Lower lobe of right lung (tissue), 2 donors: ENCODE data around the gene CDKAL1. TPM values are rescaled to one million over a fixed set of nuclear protein-coding genes. Genes with fewer than 3 reads are reported as not detected.
"Not testable (repeated sequence)": the region's sequence is repeated elsewhere in the genome, so short reads cannot be mapped to it uniquely, and the experiment has no call there.

ENCODE experiments used
- ATAC-seq, 2 donors: fragments of 200-7000 bp; cut with Tn5 transposase; one replicate each; pipeline ENCODE4 v1.9.1; 2020 to 2022; ENCODE audit warnings: mild to moderate bottlenecking in 2 of 2, moderate library complexity in 2 of 2
- DNase-seq: peaks from one replicate; pipeline ENCODE4 v3.0.0-alpha.2; 2020
- H3K27ac ChIP-seq: fragments of 200-600 bp; one replicate; pipeline ENCODE4 v1.8.0; 2022
- H3K27me3 ChIP-seq: fragments of 200-600 bp; one replicate; pipeline ENCODE4 v1.8.0; 2022; ENCODE audit warnings: low read depth
- H3K36me3 ChIP-seq: fragments of 200-600 bp; one replicate; pipeline ENCODE4 v1.8.0; 2022; ENCODE audit warnings: mild to moderate bottlenecking
- H3K4me1 ChIP-seq: fragments of 200-600 bp; one replicate; pipeline ENCODE4 v1.8.0; 2022
- H3K4me3 ChIP-seq: fragments of 200-600 bp; one replicate; pipeline ENCODE4 v1.8.0; 2022; ENCODE audit warnings: mild to moderate bottlenecking
- H3K9me3 ChIP-seq: fragments of 200-600 bp; one replicate; pipeline ENCODE4 v1.8.0; 2022
- intact Hi-C: fragments of 100-400 bp; cut with DNase I; formaldehyde crosslinking; loops from one replicate; pipeline ENCODE4 v1.11.0; 2022
- total RNA-seq: library from RNA; stranded (reverse); fragmentation: NEBNext Ultra II Directional; extraction: Animal tissue kit (Norgen Biotek cat#: 25700); gene quantifications from one replicate; pipeline ENCODE4 v1.2.1, GENCODE V29; 2021
- TF ChIP-seq, protein P1 (sequence below): fragments of 200-600 bp; IDR thresholded peaks from one replicate; pipeline ENCODE4 v1.8.0; 2022; ENCODE audit warnings: antibody characterized with exemption, mild to moderate bottlenecking
- donor health status: DM: no; HTN: yes; CAD: no; lungs with severe emphysema.

CDKAL1 gene
- total RNA-seq, 1 donor from 2014 or later = 16.0 TPM

DNA sequence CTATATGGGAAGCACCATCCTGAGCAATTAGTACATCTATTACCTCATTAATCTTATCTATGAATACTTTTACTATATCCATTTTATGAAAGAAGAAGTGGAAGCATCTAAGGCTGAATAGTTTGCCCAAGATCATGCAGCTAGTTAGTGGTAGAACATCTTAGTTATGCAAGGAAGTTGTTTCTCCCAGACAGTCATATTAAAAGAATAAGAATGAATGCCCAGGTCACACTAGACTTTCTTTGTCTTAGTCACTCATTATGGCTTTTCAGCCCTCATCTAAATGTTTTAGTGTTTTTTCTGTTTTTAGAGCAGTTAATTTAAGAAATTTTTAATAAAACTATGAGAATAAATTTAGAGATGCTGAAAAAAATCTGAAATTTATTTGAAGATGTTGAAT lies 517.5 kb downstream of the CDKAL1 start:
- DNase-seq (no peak), ATAC-seq (no peak)
- H3K27me3 ChIP-seq = no peaks in the 10 kb centered on the region
- H3K9me3 ChIP-seq = no peaks in the 10 kb centered on the region
- TF ChIP-seq, protein P1, sequence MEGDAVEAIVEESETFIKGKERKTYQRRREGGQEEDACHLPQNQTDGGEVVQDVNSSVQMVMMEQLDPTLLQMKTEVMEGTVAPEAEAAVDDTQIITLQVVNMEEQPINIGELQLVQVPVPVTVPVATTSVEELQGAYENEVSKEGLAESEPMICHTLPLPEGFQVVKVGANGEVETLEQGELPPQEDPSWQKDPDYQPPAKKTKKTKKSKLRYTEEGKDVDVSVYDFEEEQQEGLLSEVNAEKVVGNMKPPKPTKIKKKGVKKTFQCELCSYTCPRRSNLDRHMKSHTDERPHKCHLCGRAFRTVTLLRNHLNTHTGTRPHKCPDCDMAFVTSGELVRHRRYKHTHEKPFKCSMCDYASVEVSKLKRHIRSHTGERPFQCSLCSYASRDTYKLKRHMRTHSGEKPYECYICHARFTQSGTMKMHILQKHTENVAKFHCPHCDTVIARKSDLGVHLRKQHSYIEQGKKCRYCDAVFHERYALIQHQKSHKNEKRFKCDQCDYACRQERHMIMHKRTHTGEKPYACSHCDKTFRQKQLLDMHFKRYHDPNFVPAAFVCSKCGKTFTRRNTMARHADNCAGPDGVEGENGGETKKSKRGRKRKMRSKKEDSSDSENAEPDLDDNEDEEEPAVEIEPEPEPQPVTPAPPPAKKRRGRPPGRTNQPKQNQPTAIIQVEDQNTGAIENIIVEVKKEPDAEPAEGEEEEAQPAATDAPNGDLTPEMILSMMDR = no peak
- no peak overlapping the region for H3K4me3 ChIP-seq
- no peaks in the 10 kb centered on the region for H3K4me1 ChIP-seq
- intact Hi-C loops = no loop called here
- no peak overlapping the region for H3K27ac ChIP-seq
- no peaks in the 10 kb centered on the region for H3K36me3 ChIP-seq

DNA sequence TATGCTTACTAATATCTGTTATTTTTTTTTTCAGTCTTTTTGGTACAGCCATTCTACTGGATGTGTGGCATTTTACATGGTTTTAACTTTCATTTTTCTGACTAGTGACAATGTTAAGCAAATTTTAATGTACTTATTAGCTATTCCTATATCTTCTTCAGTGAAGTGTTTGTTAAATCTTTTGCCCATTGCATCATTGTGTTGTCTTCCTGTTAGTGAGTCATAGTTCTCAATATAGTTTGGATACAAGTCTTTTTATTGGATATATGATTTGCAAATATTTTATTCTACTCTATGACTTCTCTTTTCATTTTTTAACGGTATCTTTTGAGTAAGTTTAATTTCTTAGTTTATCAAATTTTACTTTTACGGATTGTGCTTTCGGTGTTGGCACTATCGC lies 519.4 kb downstream of the CDKAL1 start:
- intact Hi-C loops = no loop called here
- H3K27me3 ChIP-seq = no peaks in the 10 kb centered on the region
- DNase-seq (no peak), ATAC-seq (no peak)
- no peak overlapping the region for H3K4me3 ChIP-seq
- H3K9me3 ChIP-seq = peaks cover 7% of the 10 kb centered on the region
- no peak overlapping the region for H3K27ac ChIP-seq
- TF ChIP-seq, protein P1 = no peak
- no peaks in the 10 kb centered on the region for H3K4me1 ChIP-seq
- no peaks in the 10 kb centered on the region for H3K36me3 ChIP-seq

DNA sequence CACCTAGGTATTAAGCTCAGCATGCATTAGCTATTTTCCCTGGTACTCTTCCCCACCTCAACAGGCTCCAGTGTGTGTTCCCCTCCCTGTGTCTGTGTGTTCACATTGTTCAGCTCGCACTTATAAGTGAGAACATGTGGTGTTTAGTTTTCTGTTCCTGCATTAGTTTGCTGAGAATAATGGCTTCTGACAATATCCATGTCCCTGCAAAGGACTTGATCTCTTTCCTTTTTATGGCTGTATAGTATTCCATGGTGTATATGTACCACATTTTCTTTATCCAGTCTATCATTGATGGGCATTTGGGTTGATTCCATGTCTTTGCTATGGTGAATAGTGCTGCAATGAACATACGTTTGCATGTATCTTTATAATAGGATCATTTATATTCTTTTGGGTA lies 521.2 kb downstream of the CDKAL1 start:
- ATAC-seq, H3K27me3 ChIP-seq, H3K27ac ChIP-seq, intact Hi-C loops, DNase-seq, H3K36me3 ChIP-seq, H3K4me1 ChIP-seq, H3K4me3 ChIP-seq: not testable (repeated sequence)
- H3K9me3 ChIP-seq = peaks cover 14% of the 10 kb centered on the region

DNA sequence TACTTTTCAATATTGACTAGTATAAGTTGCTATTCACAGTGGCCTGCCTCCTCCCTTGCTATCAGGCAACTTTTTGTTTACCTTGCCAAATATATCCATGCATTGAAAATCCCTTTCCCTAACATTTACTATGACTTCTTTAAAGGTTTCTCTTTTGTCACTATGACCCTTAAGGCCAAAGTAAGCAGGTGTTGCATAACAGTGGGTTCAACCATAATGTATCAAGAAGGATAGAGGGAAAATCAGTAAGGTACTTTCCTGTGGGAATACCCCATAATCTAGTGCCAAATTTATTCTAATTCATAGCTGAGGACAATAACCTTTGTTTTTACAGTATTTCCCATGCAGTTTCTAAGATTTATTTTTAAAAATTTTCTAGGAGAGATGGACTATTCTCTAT lies 527.6 kb downstream of the CDKAL1 start:
- H3K27ac ChIP-seq = no peak overlapping the region
- no peak for ATAC-seq

DNA sequence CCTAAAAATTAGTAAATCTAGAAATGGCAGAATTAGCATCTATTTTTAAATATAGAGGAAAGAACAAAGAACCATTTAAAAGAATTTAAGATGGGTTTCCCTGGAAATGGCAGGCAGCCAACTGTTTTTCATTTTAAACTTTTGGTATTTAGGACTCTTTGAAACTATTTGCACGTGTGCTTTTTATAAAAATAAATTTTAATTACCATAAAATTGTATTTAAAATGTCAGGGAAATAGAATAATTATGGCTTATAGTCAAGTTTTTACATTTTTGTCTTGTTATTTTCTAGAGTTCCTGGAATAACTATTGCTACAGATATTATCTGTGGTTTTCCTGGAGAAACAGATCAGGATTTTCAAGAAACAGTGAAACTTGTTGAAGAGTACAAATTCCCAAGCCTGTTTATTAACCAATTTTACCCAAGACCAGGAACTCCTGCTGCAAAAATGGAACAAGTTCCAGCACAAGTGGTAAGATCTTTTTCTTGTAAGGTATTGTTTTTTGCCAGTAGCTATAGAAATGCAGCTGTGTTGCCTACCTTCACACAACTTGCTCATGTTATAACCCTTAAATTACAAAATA lies 530.6 kb downstream of the CDKAL1 start:
- intact Hi-C loops = no loop called here
- ATAC-seq (no peak), DNase-seq (no peak)
- Histone ChIP-seq H3K36me3 (no peaks in the 10 kb centered on the region), H3K27ac (no peak overlapping the region), H3K4me1 (no peaks in the 10 kb centered on the region), H3K27me3 (no peaks in the 10 kb centered on the region), H3K4me3 (no peak overlapping the region), H3K9me3 (peaks cover under 1% of the 10 kb centered on the region)
- TF ChIP-seq, protein P1 = no peak

More for the DNA sequence above, 527.6 kb downstream of the CDKAL1 start:
- no peak for DNase-seq
- Histone ChIP-seq H3K27me3 (no peaks in the 10 kb centered on the region), H3K4me1 (no peaks in the 10 kb centered on the region), H3K9me3 (peaks cover 14% of the 10 kb centered on the region), H3K36me3 (no peaks in the 10 kb centered on the region), H3K4me3 (no peak overlapping the region)
- TF ChIP-seq, protein P1 = no peak
- intact Hi-C loops = no loop called here

DNA sequence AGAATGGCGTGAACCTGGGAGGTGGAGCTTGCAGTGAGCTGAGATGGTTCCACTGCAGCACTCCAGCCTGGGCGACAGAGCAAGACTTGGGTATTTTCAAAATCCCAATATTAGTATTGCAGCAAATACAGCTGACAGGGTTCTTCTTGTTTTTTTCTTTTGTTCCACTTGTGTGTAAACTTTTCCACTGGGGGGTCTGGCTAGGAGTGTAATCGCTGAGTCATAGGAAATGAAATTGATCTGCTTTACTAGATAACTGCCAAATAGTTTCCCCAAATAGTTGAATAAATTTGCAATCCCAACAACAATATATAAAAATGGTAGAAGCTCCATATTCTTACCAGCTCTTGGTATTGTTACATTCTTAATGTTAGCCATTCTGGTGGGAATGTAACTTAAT lies 533.3 kb downstream of the CDKAL1 start:
- no peak overlapping the region for H3K4me3 ChIP-seq
- no peak overlapping the region for H3K27ac ChIP-seq
- no peaks in the 10 kb centered on the region for H3K4me1 ChIP-seq
- ATAC-seq = no peak
- DNase-seq = no peak
- no peaks in the 10 kb centered on the region for H3K9me3 ChIP-seq
- intact Hi-C loops = no loop called here
- TF ChIP-seq, protein P1 = no peak
- no peaks in the 10 kb centered on the region for H3K36me3 ChIP-seq
- no peaks in the 10 kb centered on the region for H3K27me3 ChIP-seq
